Gastrocnemius medialis (tissue), 4 donors: Measurements from ENCODE around the gene CILP2.

Source experiments
- CTCF ChIP-seq, 5 experiments: fragments of 450-650 bp in 3 of 5; fragments of 200-600 bp in 2 of 5; sonication (generic) in 2 of 5; IDR thresholded peaks in 4 of 5; conservative IDR thresholded peaks in 1 of 5; 1 replicate in 4 of 5; 2 replicates in 1 of 5; pipeline ENCODE4 v1.5.1; 2016 to 2019; ENCODE audit warnings: antibody characterized with exemption in 5 of 5, mild to moderate bottlenecking in 3 of 5, moderate library complexity in 3 of 5
- POLR2A ChIP-seq, 2 donors: fragments of 450-650 bp; IDR thresholded peaks; one replicate each; pipeline ENCODE4 v1.6.1; 2017; ENCODE audit warnings: antibody characterized with exemption in 2 of 2, mild to moderate bottlenecking in 2 of 2, moderate library complexity in 2 of 2

- TF ChIP-seq POLR2A (IDR thresholded peaks at IDR 0.05), result no peak
- TF ChIP-seq CTCF (IDR thresholded peaks at IDR 0.05 in 4 of 5, conservative IDR thresholded peaks at IDR 0.05 in 1 of 5), result no peak
These were observed 711 bp downstream of the CILP2 start for GRCh38 chr19:19538785-19539166.
